Stimulated activated CD8-positive, alpha-beta memory T cell treated with anti-CD3 and anti-CD28 coated beads, Interleukin-15, amount 100 ng/mL, for 24 hours (primary cell): ENCODE results near the gene ZDHHC18.
A peak's percentile ranks its signal among the peaks of the same experiment; 100 is the strongest.
"Not testable (repeated sequence)": the region's sequence is repeated elsewhere in the genome, so short reads cannot be mapped to it uniquely, and the experiment has no call there.

Experiments used
- DNase-seq: peaks from one replicate; pipeline ENCODE4 v3.0.0-alpha.2; 2020; ENCODE audit warnings: low read depth

The ZDHHC18 gene

DNA sequence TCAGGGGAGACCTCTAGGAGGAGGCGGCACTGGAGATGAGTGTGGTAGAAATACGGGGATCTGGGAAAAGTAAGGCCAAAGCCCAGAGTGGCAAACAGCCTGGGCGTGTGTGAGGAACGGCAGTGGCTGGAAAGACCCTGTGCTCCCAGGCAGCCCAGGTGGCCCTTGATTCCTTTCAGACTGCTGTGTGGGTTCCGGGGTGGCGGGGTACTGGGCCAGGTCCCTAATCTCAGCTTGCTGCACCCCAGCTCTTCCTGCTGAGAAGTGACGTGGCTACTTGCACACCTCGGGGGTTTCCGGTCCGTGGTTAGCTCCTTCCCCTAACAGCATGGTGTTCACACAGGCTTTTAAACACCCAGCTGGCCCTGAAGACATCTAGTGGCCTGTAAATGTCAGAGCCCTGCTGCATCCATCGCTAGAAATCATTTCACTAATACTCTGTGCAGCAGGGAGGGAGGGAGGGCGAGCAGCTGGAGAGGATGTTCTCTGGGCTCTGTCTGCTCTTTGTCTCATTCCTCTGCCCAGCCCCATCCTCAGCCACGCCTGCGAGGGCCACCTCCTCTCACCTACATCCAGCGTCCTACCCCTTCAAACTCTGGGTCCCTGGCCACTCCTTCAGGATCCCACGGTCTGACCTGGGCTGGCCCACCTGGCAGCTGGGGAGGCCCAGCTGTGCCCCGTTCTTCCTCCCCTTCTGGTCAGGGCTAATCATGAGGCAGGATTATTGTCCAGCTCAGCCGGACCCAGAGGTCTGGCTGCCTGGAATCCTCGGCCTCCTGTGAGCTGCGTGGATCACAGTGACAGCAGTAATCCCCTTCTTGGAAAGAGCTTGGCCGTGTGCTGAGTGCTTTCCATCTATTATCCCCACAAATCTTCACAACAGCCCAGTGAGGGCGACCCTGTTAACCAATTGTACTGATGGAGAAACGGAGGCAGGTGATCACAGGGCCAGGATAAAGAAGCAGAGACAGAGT lies 7.2 kb downstream of the ZDHHC18 start:
- DNase-seq, result peak; percentile 46

DNA sequence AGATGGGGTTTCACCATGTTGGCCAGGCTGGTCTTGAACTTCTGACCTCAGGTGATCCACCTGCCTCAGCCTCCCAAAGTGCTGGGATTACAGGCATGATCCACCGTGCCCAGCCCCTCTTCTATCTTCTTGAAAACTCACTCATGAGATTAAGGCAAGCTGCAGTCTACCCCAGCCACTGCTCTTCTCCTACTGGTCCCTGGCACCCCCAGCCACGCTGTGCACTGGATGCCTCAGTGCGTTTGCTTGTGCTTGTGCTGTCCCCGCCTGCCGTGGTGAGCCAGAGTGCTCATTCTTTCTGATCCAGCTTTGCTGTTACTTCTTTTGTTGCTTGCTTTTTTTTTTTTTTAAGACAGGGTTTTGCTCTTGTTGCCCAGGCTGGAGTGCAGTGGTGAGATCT lies 11.2 kb downstream of the ZDHHC18 start:
- not testable (repeated sequence) for DNase-seq

DNA sequence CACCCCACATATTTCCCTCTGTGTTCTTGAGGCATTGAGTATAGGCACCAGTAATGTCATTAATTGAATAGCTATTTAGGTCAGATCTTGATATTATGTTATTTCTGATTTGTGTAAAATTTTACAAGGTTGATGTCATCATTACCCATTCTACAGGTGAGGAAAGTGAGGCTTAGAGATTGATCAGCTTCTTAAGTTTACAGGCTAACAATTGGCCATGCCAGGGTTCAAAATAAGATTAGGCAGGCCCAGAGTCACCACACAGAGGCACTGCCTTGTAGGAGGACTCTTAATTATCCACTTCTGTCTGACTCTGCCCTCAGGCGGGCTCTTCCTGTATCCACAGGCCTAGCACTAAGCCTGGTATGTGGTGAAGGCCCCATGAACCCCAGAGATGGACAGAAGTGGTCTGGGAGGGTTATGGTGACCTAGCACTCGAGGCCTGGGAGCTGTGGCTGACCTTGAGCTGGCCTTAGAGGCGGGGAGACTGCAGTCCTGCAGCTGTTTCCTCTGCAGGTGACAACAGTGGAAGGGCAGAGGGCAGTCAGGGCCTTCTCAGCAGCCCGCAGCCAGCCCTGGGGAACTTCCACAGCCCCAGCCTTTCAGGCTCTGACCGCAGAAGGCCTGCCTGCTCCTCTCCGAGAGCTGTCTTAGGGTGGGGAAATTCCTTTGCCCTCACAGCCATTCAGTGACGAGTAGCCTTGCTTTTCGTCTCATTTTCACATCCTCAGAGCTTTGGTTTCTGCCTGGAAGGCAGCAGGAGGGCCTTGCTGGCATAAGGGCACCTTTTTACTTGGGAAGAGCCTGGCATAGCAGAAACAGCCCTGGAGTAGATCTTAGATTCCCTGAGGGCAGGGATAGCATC lies 12.2 kb downstream of the ZDHHC18 start:
- DNase-seq, result no peak

DNA sequence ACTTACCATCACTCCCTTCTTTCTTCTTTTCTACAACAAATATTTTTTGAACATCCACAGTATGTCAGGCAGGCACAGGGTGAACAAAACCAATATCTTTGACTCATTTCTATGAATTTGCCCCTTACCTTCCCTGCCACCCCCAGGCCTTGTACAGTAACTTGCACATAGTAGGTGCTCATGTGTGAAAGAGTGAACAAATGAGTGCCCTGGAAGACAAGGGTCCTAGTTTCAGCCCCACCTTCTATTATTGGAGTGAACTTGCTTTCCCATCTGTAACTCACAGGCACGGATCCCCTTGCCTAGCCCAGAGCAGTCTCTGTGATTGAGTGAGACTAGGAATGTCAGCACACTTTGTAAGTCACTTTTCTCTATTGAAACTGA lies 12.8 kb downstream of the ZDHHC18 start:
- no peak for DNase-seq

DNA sequence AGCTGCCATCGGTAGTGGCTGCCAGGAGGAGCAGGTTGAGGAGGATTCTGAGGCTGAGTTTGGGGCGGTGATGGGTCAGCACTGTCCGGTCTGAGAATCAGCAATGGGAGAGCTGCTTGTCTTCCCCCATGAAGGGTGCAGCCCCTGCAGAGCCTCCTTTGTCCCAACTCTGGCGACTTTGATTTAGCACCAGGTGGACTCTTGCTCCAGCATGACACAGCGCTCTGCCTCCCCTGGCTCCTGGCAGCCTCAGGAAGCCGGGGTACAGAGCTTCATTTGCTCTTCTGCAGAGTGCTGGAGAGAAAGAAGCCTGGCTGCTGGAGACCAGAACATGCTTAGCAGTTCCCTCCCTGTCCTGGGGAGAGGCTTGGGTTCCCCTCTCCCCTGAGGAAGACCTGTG lies 13.3 kb downstream of the ZDHHC18 start:
- no peak for DNase-seq

DNA sequence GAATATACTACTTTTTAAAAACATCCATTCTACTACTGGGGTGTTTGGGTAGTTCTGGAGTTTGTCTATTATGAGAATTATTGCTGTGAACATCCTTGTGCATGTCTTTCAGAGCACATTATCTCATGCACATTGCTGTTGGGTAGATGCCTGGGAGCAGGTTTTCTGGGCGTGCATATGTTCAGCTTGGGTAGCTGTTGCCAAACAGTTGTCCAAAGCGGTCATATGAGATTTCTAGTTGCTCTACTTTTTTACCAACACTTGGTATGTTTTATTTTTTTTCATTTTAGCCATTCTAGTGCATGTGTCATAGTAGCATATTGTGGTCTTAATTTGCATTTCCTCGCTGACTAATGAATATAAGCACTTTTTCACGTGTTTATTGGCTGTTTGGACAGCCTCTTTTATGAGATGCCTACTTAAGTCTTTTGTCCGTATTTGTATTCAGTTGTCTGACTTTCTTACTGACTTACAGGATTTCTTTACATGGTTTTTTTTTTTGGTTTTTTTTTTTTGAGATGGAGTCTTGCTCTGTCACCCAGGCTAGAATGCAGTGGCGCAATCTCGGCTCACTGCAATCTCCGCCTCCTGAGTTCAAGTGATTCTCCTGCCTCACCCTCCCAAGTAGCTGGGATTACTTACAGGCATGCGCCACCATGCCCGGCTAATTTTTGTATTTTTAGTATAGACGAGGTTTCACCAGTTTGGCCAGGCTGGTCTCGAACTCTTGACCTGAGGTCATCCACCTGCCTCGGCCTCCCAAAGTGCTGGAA lies 18.1 kb downstream of the ZDHHC18 start:
- no peak for DNase-seq

DNA sequence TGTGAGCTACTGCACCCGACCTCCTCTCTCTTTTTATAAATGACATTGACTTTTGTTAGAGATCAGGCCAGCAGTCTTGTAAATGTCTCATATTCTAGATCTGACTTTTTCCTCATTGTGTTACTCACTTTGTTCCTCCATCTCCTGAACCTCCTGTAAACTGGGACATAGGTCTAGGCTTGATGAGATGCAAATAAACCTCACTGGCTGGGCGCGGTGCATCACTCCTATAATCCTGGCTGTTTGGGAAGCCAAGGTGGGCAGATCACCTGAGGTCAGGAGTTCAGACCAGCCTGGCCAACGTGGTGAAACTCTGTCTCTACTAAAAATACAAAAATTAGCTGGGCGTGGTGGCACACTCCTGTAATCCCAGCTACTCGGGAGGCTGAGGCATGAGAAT lies 21.3 kb downstream of the ZDHHC18 start:
- DNase-seq, result not testable (repeated sequence)

DNA sequence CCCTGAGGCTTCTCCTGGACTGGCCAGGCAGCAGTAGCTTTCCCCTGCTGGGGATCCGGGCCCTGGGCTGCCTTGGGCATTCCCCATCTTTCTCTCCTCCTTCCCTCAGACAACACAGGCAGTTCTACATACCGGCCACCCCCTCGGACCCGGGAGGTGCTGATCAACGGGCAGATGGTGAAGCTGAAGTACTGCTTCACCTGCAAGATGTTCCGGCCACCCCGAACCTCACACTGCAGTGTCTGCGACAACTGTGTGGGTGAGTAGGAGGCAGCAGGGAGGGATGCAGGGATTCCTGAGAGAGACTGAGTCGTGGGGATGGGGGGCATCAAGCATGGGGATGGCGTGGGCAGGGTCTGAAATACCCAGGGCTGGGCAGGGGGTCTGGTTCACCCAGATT lies 22.0 kb downstream of the ZDHHC18 start:
- DNase-seq, result no peak

DNA sequence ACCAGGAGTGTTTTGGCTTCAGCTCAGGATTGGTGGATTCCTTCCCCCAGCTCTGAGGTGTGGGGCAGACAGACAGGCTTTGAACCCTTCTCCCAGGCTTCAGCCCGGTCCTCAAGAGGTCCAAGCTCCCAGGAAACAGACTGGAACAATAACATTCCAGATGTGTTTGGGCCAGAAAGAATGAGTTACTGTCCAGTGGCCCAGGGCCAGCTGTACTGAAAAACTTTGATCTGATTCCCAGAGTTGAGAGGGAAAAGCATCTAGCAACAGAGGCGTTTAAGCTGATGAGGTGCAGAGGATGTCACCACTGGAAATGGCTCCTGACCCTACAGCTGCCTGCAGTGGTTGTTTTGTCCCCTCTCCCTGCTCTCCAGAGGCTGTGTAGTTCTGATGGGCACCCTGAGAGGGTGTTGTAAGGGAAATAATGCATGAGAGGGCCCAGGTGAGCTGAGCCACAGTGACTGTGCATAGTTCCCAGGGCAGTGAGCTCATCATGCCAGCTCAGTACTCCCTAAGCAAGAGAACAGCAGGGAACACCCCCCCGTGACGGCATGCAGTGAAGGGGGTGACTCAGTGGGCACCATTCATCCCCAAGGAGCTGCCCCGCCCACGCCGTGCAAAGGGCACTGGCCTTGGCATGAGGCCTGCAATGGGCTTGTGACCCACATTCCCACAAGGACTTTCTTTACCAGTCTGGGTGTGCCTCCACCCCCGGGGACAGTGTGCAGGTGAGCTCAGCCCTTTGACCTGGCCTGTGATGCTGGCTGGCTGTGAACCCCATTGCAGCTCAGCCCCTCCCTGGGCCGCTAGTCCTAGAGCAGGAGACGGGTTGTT lies 22.7 kb downstream of the ZDHHC18 start:
- DNase-seq, result no peak

DNA sequence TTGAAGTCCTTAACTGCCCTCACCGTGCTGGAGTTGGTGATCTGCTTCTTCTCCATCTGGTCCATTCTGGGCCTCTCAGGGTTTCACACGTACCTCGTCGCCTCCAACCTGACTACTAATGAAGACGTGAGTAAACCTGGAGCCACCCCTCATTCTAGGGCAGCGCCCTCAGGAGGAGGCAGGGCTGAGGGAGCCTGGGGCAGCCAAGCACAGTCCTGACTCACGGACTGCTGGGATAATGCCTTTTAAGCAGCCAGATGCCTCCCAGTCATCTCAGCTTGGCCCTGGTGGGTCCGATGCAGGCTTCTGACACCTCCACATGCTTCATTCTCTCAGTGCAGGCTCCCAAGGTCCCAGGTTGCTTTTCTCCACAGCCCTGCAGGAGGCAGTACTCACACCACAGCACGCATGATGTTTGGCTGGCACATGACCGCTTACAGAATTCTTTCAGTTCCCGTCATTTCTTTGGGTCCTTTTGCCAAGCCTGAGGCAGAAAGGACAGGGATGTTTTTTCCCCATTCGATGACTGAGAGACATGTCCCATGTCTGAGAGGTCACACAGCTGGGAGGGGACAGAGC lies 24.7 kb downstream of the ZDHHC18 start:
- DNase-seq, result no peak

DNA sequence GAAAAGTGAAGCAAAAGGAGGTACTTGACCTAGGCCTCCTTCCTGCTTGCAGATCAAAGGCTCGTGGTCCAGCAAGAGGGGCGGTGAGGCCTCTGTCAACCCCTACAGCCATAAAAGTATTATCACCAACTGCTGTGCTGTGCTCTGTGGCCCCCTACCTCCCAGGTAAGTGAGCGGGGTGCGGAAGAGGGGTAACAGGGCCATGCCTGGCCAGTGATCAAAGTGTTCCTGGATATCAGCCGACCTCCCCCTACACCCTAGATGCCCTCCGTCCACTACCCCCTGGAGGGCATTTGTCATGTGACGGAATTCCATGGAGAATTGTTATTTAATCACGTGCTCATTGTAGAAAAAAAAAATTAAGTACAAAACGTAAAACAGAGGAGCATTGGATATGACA lies 26.2 kb downstream of the ZDHHC18 start:
- no peak for DNase-seq

DNA sequence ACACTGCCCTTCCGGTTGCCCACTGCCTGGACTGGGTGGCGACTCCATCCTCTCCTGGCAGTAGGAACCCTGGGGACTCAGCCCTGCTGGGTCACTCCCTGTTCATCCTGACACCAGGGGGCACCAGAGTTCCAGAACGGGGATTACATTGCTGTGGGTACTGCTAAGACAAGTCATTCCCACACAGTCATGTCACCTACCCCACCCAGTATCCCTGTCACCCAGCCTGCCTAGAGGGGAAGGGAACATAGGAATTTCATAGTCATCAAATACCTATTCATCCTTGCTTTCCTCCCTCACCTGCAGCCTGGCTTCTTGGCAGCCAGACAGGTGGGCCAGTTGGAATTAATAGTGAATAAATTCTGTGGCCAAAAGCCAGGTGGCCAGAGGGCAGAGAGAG lies 26.7 kb downstream of the ZDHHC18 start:
- DNase-seq, result peak; percentile 62

DNA sequence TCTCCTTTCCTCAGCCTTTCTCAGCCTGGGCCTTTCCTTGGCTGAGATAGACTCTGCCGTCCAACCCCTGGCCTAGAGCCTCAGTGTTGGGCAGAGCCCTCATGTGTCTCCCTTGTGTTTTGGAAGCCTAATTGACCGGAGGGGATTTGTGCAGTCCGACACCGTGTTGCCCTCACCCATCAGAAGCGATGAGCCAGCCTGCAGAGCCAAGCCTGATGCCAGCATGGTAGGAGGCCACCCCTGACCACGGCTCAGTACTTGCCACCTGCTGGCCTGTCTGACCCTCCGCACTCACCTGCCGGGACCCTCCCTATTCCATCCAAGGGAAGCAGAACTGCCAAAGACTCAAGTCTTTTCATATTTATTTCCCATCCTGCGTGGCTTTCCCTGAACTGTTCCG lies 27.1 kb downstream of the ZDHHC18 start:
- no peak for DNase-seq

DNA sequence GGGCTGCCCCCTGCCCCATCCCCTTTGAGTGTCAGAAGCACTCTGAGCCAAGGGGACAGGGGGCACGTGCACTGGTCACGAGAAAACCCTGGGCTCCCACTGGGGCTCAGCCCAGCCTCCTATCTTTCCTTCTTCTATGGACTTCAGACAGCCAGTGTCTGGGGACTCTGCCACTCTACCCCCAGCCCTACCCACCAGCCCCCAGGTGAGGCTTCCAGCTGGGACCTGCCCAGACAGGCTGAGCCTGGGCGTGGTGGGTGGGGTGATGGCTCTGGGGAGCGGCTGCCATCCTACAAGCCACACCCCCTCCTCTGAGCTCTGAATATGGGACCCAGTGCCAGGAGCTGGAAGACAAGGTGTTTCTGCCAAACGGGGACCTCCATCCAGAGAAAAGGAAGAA lies 28.4 kb downstream of the ZDHHC18 start:
- no peak for DNase-seq

DNA sequence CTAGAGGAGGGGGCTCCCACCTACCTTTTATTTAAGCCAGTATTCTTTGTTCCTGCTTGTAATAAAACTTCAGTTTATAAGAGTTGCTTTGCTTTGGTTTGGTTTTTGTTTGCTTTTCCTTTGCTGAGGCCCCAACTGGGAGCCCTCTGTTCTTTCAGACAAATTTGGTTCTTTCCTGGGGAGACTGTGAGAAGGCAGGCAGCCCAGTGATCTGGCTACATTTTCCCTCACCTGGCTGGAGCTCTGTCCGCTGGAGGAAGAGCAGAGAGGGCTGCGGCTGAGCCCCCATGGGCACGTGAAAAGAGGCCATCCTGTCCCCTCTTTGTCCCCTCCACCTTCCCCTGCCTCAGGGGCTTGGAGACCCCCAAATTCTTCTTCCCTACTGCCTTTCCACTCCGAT lies 29.1 kb downstream of the ZDHHC18 start:
- DNase-seq, result no peak

DNA sequence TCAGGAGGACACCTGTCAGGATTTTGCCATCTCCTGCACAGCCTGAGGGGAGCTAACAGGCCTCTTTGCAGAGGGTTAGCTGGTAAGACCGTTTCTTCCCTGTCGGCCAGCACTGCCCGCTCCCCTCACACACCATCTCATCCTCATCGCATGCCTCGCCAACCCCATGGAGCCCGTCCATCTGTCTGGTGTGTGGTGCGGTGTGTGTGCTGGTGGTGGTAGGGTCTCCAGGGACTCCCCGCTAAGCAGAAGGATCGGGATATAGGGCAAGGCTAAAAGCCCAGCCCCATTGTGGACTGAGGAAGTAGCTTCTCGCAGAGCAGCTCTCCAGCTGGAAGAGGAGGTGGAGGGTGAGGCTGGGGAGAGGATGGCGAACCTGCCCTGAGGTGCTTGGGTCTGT lies 29.7 kb downstream of the ZDHHC18 start:
- DNase-seq, result no peak

DNA sequence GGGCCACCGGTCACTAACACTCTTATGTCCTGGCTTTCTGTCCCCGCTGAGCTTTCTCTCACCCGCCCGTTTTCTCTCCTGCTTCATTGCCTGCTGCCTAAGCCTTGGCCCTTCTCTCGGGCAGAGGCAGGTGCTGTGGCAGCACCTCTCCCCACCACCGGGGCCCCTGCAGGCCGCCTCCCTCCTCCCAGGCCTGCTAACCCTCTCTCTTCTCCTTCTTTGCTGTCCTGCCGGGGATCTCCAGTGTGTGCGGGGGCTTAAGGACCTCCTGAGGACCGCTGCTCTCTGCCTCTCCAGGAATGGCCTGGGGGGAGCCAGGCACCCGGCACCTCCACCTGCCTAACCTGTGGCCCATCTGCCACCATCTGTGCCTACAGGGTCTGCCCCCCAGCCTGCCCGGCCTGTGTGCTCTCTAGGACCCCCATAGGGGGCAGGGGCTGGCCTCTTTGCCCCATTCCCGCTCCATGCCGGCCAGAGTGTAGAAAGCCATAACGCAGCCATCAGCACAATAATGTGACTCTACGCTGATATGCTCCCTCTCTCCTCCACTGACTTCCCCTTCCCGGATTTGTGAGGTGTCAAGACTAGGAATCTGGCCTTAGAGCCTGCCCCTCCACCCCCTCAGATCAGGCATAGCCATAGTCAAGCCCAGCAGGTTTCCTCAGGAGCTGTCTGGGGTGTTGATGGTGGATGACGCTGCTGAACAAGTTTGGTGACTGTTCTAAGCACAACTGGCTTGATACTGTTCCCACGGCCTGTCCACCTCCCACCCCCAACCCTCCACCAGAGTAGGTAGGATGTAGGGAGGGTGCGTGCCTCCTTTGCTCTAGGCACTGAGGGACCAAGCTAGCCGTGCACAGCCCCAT lies 30.3 kb downstream of the ZDHHC18 start:
- DNase-seq, result no peak

DNA sequence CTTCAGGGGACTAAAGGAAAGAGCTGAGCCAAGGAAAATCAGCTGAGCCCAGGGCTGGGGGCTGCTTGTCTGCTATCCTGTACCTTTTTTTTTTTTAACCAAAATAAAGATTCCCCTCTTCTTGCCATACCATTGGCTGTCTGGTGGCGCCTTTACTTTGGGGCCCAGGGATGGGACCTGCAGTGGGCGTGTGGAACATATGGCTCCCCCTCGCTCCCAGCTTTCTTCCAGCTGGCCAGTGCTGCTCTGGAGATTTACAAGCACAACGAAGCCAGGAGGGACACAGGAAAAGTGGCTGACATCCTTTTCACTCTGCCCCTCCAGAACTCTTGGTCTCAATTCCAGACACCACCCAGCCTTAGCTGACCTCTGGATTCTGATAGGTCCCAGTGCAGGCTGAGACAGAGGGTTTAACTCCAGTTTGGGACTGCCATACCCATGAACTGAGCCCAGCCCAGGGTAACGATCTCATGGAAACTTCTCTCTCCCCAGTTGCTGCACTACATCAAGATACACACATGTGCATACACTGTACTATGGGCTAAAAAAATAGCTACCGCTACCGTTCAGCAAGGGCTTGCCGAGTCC lies 31.1 kb downstream of the ZDHHC18 start:
- DNase-seq, result no peak

DNA sequence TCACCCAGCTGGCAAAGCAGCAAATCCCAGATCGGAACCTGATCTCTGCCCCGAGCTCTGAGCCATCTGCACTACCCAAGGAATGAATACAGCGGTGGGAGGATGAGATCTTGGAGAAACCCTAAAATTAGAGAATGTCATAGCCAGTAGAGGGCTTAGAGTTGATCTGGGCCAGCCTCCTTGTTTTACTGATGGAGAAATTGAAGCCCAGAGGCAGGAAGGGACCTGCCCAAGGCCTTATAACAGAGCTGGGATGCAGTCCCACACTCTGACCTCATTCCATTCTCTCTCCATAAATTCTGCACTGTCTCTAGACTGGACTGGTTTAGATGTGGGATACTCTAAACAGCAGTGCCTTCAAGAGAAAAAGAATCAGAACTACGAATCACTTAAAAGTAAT lies 31.7 kb downstream of the ZDHHC18 start:
- no peak for DNase-seq
